Measurements from ENCODE around the gene PLB1. TPM values are rescaled to one million over a fixed set of nuclear protein-coding genes. Genes with fewer than 3 reads are reported as not detected.

Gene PLB1
- polyA plus RNA-seq, 1 experiment = 0.38 TPM

GRCh38 chr2:28525481-28525880, 29.6 kb downstream of the PLB1 start:
- TF ChIP-seq CTCF (IDR thresholded peaks at IDR 0.05; ENCODE audit: insufficient read depth, low read depth, low read length) = no peak
- Histone ChIP-seq H3K27me3 (ENCODE audit: control insufficient read depth, insufficient read depth, low read length) (peaks cover 33% of the 10 kb centered on the region), H3K4me3 (ENCODE audit: low read depth, low read length) (no peak overlapping the region), H3K36me3 (ENCODE audit: control insufficient read depth, insufficient read depth, low read length) (no peaks in the 10 kb centered on the region)
- no peak for DNase-seq (ENCODE audit: low read depth)
- ChIA-PET POLR2A (no interaction called here), CTCF (no interaction called here)

GRCh38 chr2:28526527-28527132, 30.8 kb downstream of the PLB1 start:
- H3K4me3 ChIP-seq (ENCODE audit: low read depth, low read length) = no peak overlapping the region
- no peak for DNase-seq (ENCODE audit: low read depth)
- TF ChIP-seq CTCF (IDR thresholded peaks at IDR 0.05; ENCODE audit: insufficient read depth, low read depth, low read length) = no peak
- peaks cover 31% of the 10 kb centered on the region for H3K27me3 ChIP-seq (ENCODE audit: control insufficient read depth, insufficient read depth, low read length)
- H3K36me3 ChIP-seq (ENCODE audit: control insufficient read depth, insufficient read depth, low read length) = no peaks in the 10 kb centered on the region
- POLR2A ChIA-PET = no interaction called here
- CTCF ChIA-PET = interaction anchor here (0.6 to 1.2 kb wide), 2 partner anchors 10 to 263 kb away, joined by 3 read pairs; no protein-coding TSS in a partner anchor

- ChIA-PET CTCF (interaction anchor here (1.2 kb wide), 1 partner anchor 10 kb away, joined by 3 read pairs; no protein-coding TSS in a partner anchor), POLR2A (no interaction called here)
- Histone ChIP-seq H3K4me3 (ENCODE audit: low read depth, low read length) (no peak overlapping the region), H3K27me3 (ENCODE audit: control insufficient read depth, insufficient read depth, low read length) (peaks cover 30% of the 10 kb centered on the region), H3K36me3 (ENCODE audit: control insufficient read depth, insufficient read depth, low read length) (no peaks in the 10 kb centered on the region)
- no peak for DNase-seq (ENCODE audit: low read depth)
- TF ChIP-seq CTCF (IDR thresholded peaks at IDR 0.05; ENCODE audit: insufficient read depth, low read depth, low read length) = no peak
Observed at GRCh38 chr2:28527196-28527595, 31.3 kb downstream of the PLB1 start.

- DNase-seq (ENCODE audit: low read depth) = no peak
- TF ChIP-seq CTCF (IDR thresholded peaks at IDR 0.05; ENCODE audit: insufficient read depth, low read depth, low read length) = no peak
- POLR2A ChIA-PET = no interaction called here
Observed at GRCh38 chr2:28528206-28528605, 32.3 kb downstream of the PLB1 start.

GRCh38 chr2:28530782-28531181, 34.9 kb downstream of the PLB1 start:
- ChIA-PET POLR2A (no interaction called here), CTCF (no interaction called here)
- no peak for TF ChIP-seq CTCF (IDR thresholded peaks at IDR 0.05; ENCODE audit: insufficient read depth, low read depth, low read length)

More at GRCh38 chr2:28528206-28528605, 32.3 kb downstream of the PLB1 start:
- CTCF ChIA-PET = interaction anchor here (0.7 kb wide), 1 partner anchor 10 kb away, joined by 3 read pairs; no protein-coding TSS in a partner anchor
- Histone ChIP-seq H3K36me3 (ENCODE audit: control insufficient read depth, insufficient read depth, low read length) (no peaks in the 10 kb centered on the region), H3K4me3 (ENCODE audit: low read depth, low read length) (no peak overlapping the region), H3K27me3 (ENCODE audit: control insufficient read depth, insufficient read depth, low read length) (peaks cover 25% of the 10 kb centered on the region)

More at GRCh38 chr2:28530782-28531181, 34.9 kb downstream of the PLB1 start:
- H3K4me3 ChIP-seq (ENCODE audit: low read depth, low read length) = no peak overlapping the region
- no peak for DNase-seq (ENCODE audit: low read depth)
- no peaks in the 10 kb centered on the region for H3K36me3 ChIP-seq (ENCODE audit: control insufficient read depth, insufficient read depth, low read length)
- H3K27me3 ChIP-seq (ENCODE audit: control insufficient read depth, insufficient read depth, low read length) = peaks cover 17% of the 10 kb centered on the region
